ENCODE data around the gene TRAPPC14. TPM values are rescaled to one million over a fixed set of nuclear protein-coding genes. Genes with fewer than 3 reads are reported as not detected.

TRAPPC14 gene
- total and polyA plus RNA-seq, 2 of the 8 experiments (the other 6 are each of a cell fraction or from before 2014, with no cell fraction given): 11.9 to 22.1 TPM

GRCh38 chr7:100118388-100119071 is 40.0 kb downstream of the TRAPPC14 start:
- no peak for FAIRE-seq
- H2BK20ac ChIP-seq (ENCODE audit: low read length): no peak overlapping the region
- CTCF ChIA-PET (ENCODE audit: partially characterized antibody): no interaction called here

More at GRCh38 chr7:100118388-100119071, 40.0 kb downstream of the TRAPPC14 start:
- Histone ChIP-seq H3K4me2 (ENCODE audit: insufficient read depth in 1 of 2, low read depth in 2 of 2, low read length in 2 of 2) (peak overlapping the region; percentile 74 to 92), H3K4me3 (ENCODE audit: extremely low read depth in 1 of 4, insufficient read depth in 2 of 4, low read depth in 3 of 4, low read length in 4 of 4) (peak overlapping the region; percentile 75 to 98 (median 94)), H2AFZ (ENCODE audit: low read length) (peak overlapping the region; percentile 27; the same call in 1 of the 2 replicates), H3K27me3 (replicated peaks in 1 of 4; ENCODE audit: control insufficient read depth in 3 of 4, extremely low read depth in 1 of 4, insufficient read depth in 3 of 4, low read length in 3 of 4) (no peaks in the 10 kb centered on the region), H3K18ac (ENCODE audit: extremely low read depth, low read length) (peak overlapping the region; percentile 42), H4K20me1 (replicated peaks in 1 of 2; ENCODE audit: control insufficient read depth in 1 of 2, insufficient read depth in 2 of 2, low read length in 2 of 2) (peaks cover 0 to 1% of the 10 kb centered on the region in 2 experiments), H3K79me2 (ENCODE audit: control insufficient read depth in 1 of 2, insufficient read depth in 2 of 2, low read length in 2 of 2) (peaks cover 0 to 6% of the 10 kb centered on the region in 2 experiments; a peak in 1 of 4 replicates), H3K79me1 (ENCODE audit: low read depth, low read length) (0 out of 2 replicates have a peak, but pooled peaks cover 4% of the 10 kb centered on the region), H3K56ac (replicated peaks; ENCODE audit: insufficient read length, low read depth, low read length) (peak overlapping the region; percentile 42), H3K4me1 (replicated peaks in 1 of 4; ENCODE audit: control insufficient read depth in 3 of 4, insufficient read depth in 4 of 4, low read length in 3 of 4) (peaks cover 0 to 5% (median 1%) of the 10 kb centered on the region in 4 experiments; a peak in 5 of 7 replicates), H3K23me2 (ENCODE audit: low read depth, low read length) (peaks cover 8% of the 10 kb centered on the region), H2BK15ac (ENCODE audit: low read length) (no peak overlapping the region), H3K23ac (ENCODE audit: insufficient read length) (no peak overlapping the region), H2BK120ac (replicated peaks; ENCODE audit: low read depth, low read length) (no peak overlapping the region), H3K9me3 (ENCODE audit: insufficient read depth in 2 of 2, low read depth in 1 of 2, low read length in 1 of 2) (no peaks in the 10 kb centered on the region), H4K8ac (ENCODE audit: extremely low read depth, insufficient read depth, low read length) (peak overlapping the region; percentile 60; the same call in 1 of the 2 replicates), H3K27ac (ENCODE audit: low read depth, low read length) (peak overlapping the region; percentile 88), H2AK5ac (ENCODE audit: low read depth, low read length) (no peak overlapping the region), H3K14ac (ENCODE audit: insufficient read length) (no peak overlapping the region), H4K91ac (replicated peaks; ENCODE audit: insufficient read length, low read length) (no peak overlapping the region), H2BK12ac (ENCODE audit: low read depth, low read length) (no peak overlapping the region), H3K36me3 (ENCODE audit: control insufficient read depth in 2 of 4, insufficient read depth in 4 of 4, low read length in 3 of 4) (peaks cover 0 to 6% (median 4%) of the 10 kb centered on the region in 4 experiments; a peak in 6 of 8 replicates), H4K5ac (ENCODE audit: insufficient read length, low read depth, low read length) (peak overlapping the region; percentile 59), H3K4ac (replicated peaks; ENCODE audit: insufficient read length, low read depth, low read length) (no peak overlapping the region), H2BK5ac (ENCODE audit: low read depth, low read length) (peak overlapping the region; percentile 46), H3K9ac (replicated peaks in 1 of 4; ENCODE audit: extremely low read depth in 1 of 4, low read depth in 3 of 4, low read length in 3 of 4) (peak overlapping the region; percentile 87 to 96 (median 88))
- POLR2A ChIA-PET (ENCODE audit: partially characterized antibody): interaction anchor here (0.6 to 20.0 kb wide), 3 partner anchors 14 to 306 kb away, joined by 3 to 722 read pairs (median 414); partner anchors contain the start of genes AP4M1, COPS6, MCM7 and ZNF3
- TF ChIP-seq POLR2A (IDR thresholded peaks at IDR 0.05; ENCODE audit: control extremely low read depth in 1 of 2, low read depth in 2 of 2, low read length in 2 of 2) (no peak), RAD21 (IDR thresholded peaks at IDR 0.05 in 1 of 2, conservative IDR thresholded peaks at IDR 0.05 in 1 of 2; ENCODE audit: low read depth in 2 of 2, low read length in 2 of 2) (no peak), HDAC2 (IDR thresholded peaks at IDR 0.05; ENCODE audit: borderline replicate concordance in 1 of 2, low read depth in 2 of 2, low read length in 2 of 2) (no peak)
- 23% methylated on average over 18 of the region's 18 CpGs; no CpG with 5 or more reads in 1 of the 2 experiments for WGBS, 2 experiments (ENCODE audit: extremely low coverage in 1 of 2, insufficient coverage in 1 of 2, insufficient read length in 1 of 2, insufficient replicate concordance in 2 of 2, low coverage in 1 of 2, low lambda C conversion rate in 2 of 2, missing lambda C conversion rate in 1 of 2)
- no peak for DNase-seq (ENCODE audit: low read depth in 1 of 2, low spot score in 2 of 2)

All from H1 (cell line).